ENCODE results near the gene UGT3A1. TPM values are rescaled to one million over a fixed set of nuclear protein-coding genes. Genes with fewer than 3 reads are reported as not detected.
"Not testable (repeated sequence)": the region's sequence is repeated elsewhere in the genome, so short reads cannot be mapped to it uniquely, and the experiment has no call there.

Gene UGT3A1
- total RNA-seq, 2 experiments from 2014 or later = not detected

DNA sequence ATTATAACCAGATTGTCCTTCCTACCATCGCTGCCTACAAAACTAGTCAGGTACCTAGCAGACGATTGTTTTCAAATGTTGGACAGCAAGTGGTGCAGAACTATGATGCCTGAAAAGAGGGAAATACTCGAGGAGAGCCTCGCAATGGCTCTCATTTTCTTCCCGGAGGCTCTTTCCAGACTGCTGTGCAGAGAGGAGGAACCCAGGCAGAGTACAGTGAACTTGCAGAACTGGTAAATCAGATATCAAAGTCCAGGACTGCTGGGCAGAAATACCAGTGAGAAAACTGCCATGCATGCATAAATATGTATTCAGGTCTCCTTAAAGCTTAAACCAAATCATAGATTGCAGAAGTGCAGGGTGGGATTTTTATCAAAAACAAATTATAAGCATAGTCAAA is 26.4 kb upstream of the UGT3A1 start:
- H3K36me3 Mint-ChIP-seq (ENCODE audit: low read depth) = peaks cover 2% of the 10 kb centered on the region
- peaks cover 28% of the 10 kb centered on the region for H3K9me3 Mint-ChIP-seq
- no peaks in the 10 kb centered on the region for H3K4me1 Mint-ChIP-seq (ENCODE audit: low read depth)
- intact Hi-C loops (cut with micrococcal nuclease) = no loop called here
- H3K4me3 Mint-ChIP-seq = no peak overlapping the region
- CTCF ChIA-PET = interaction anchor here (1.0 kb wide), 1 partner anchor 91 kb away, joined by 3 read pairs; no protein-coding TSS in a partner anchor
- no peak for DNase-seq
- H3K27ac Mint-ChIP-seq = no peak overlapping the region
- H3K27me3 Mint-ChIP-seq (ENCODE audit: low read depth) = no peaks in the 10 kb centered on the region

- no peaks in the 10 kb centered on the region for H3K4me1 Mint-ChIP-seq (ENCODE audit: low read depth)
- H3K4me3 Mint-ChIP-seq = no peak overlapping the region
- peaks cover 2% of the 10 kb centered on the region for H3K36me3 Mint-ChIP-seq (ENCODE audit: low read depth)
- DNase-seq = no peak
- no peak overlapping the region for H3K27ac Mint-ChIP-seq
- intact Hi-C loops (cut with micrococcal nuclease) = no loop called here
- no peaks in the 10 kb centered on the region for H3K27me3 Mint-ChIP-seq (ENCODE audit: low read depth)
- CTCF ChIA-PET = no interaction called here
- H3K9me3 Mint-ChIP-seq = peaks cover 30% of the 10 kb centered on the region
These were observed 25.8 kb upstream of the UGT3A1 start for GRCh38 chr5:36017004-36017403.

DNA sequence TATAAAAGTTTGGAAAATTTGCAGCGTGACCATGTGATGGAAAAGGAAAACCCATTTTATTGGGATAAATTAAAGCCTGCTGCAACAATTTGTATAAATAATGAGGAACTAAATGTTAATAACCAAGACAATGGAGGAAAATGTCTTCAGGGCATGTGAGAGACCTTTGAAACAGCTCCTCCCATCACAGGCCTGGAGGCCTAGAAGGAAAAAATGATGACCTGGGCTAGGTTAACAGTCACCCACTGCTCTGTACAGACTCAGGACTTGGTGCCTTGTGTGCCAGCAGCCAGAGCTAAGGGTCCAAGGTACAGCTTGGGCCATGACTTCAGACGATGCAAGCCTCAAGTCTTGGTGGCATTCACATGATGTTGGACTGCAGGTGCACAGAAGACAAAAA is 22.0 kb upstream of the UGT3A1 start:
- intact Hi-C loops (cut with micrococcal nuclease) = no loop called here
- no peaks in the 10 kb centered on the region for H3K27me3 Mint-ChIP-seq (ENCODE audit: low read depth)
- DNase-seq = no peak
- no peak overlapping the region for H3K27ac Mint-ChIP-seq
- no peak overlapping the region for H3K4me3 Mint-ChIP-seq
- CTCF ChIA-PET = no interaction called here
- H3K4me1 Mint-ChIP-seq (ENCODE audit: low read depth) = no peaks in the 10 kb centered on the region
- H3K9me3 Mint-ChIP-seq = peaks cover 33% of the 10 kb centered on the region
- H3K36me3 Mint-ChIP-seq (ENCODE audit: low read depth) = peaks cover 2% of the 10 kb centered on the region

DNA sequence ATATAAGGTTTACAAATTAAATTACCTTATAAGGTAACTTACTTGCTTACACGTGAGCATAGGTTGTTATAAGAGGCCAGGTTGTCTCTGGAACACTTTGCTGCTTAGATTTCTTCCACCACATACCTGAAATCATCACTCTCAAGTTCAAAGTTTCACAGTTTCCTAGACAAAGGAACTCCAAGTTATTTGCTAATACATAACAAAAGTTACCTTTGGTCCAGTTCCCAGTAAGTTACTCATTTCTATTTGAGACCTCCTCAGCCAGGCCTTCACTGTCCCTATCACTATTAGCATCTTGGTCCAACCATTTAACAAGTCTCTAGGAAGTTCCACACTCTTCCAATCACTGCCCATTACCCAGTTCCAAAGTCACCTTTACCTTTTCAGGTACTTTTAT is 18.5 kb upstream of the UGT3A1 start:
- no peaks in the 10 kb centered on the region for H3K27me3 Mint-ChIP-seq (ENCODE audit: low read depth)
- no peak overlapping the region for H3K27ac Mint-ChIP-seq
- CTCF ChIA-PET = no interaction called here
- intact Hi-C loops (cut with micrococcal nuclease) = no loop called here
- no peak for DNase-seq
- no peaks in the 10 kb centered on the region for H3K36me3 Mint-ChIP-seq (ENCODE audit: low read depth)
- no peaks in the 10 kb centered on the region for H3K4me1 Mint-ChIP-seq (ENCODE audit: low read depth)
- peaks cover 21% of the 10 kb centered on the region for H3K9me3 Mint-ChIP-seq
- no peak overlapping the region for H3K4me3 Mint-ChIP-seq

DNA sequence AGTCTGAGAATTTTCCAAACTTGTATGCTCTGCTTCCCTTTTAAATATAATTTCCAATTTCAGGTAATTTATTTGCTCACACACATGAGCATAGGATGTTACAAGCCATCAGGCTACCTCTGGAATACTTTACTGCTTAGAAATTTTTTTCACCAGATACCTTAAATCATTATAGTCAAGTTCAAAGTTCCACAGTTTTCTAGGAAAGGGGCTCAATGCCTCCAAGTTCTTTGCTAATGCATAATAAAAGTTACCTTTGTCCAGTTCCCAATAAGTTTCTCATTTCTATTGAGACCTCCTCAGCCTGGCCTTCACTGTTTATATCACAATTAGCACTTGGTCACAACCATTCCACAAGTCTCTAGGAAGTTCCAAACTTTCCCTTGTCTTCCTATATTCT is 16.2 kb upstream of the UGT3A1 start:
- DNase-seq = no peak
- Mint-ChIP-seq H3K36me3 (ENCODE audit: low read depth) (no peaks in the 10 kb centered on the region), H3K27ac (no peak overlapping the region), H3K4me3 (no peak overlapping the region), H3K4me1 (ENCODE audit: low read depth) (no peaks in the 10 kb centered on the region), H3K9me3 (peaks cover 3% of the 10 kb centered on the region), H3K27me3 (ENCODE audit: low read depth) (peaks cover 6% of the 10 kb centered on the region)
- intact Hi-C loops (cut with micrococcal nuclease) = no loop called here
- CTCF ChIA-PET = no interaction called here

GRCh38 chr5:36006163-36006562 is 15.0 kb upstream of the UGT3A1 start:
- Mint-ChIP-seq H3K36me3 (ENCODE audit: low read depth) (no peaks in the 10 kb centered on the region), H3K9me3 (peaks cover 3% of the 10 kb centered on the region), H3K27me3 (ENCODE audit: low read depth) (peaks cover 6% of the 10 kb centered on the region), H3K27ac (no peak overlapping the region), H3K4me1 (ENCODE audit: low read depth) (no peaks in the 10 kb centered on the region), H3K4me3 (no peak overlapping the region)
- intact Hi-C loops (cut with micrococcal nuclease) = no loop called here
- DNase-seq = no peak
- CTCF ChIA-PET = no interaction called here

- Mint-ChIP-seq H3K4me3 (no peak overlapping the region), H3K27ac (no peak overlapping the region), H3K27me3 (ENCODE audit: low read depth) (peaks cover 6% of the 10 kb centered on the region), H3K36me3 (ENCODE audit: low read depth) (no peaks in the 10 kb centered on the region), H3K9me3 (no peaks in the 10 kb centered on the region), H3K4me1 (ENCODE audit: low read depth) (no peaks in the 10 kb centered on the region)
- CTCF ChIA-PET = no interaction called here
- intact Hi-C loops (cut with micrococcal nuclease) = no loop called here
- DNase-seq = no peak
These were observed 9.8 kb upstream of the UGT3A1 start for GRCh38 chr5:36001032-36001431.

DNA sequence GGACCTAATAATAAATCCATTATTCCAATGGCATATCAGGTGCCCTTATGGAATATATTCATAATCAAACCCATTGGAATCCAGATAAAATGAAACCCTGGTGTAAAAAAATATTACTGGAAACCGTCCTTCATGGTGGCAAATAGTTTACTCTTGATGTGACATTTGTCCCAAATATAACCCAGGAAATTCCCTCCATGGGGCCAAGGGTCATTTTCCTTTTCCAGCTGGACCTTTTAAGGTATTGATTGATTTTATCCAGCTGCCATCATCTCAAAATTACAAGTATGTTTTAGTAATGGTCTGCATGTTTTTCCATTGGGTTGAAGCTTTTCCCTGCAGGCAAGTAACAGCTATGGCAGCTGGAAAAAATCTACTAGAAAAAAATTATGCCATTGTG is 8.4 kb upstream of the UGT3A1 start:
- Mint-ChIP-seq H3K4me3 (no peak overlapping the region), H3K27me3 (ENCODE audit: low read depth) (peaks cover 9% of the 10 kb centered on the region), H3K9me3 (no peaks in the 10 kb centered on the region), H3K36me3 (ENCODE audit: low read depth) (no peaks in the 10 kb centered on the region), H3K27ac (no peak overlapping the region), H3K4me1 (ENCODE audit: low read depth) (no peaks in the 10 kb centered on the region)
- intact Hi-C loops (cut with micrococcal nuclease) = no loop called here
- no peak for DNase-seq
- CTCF ChIA-PET = no interaction called here

DNA sequence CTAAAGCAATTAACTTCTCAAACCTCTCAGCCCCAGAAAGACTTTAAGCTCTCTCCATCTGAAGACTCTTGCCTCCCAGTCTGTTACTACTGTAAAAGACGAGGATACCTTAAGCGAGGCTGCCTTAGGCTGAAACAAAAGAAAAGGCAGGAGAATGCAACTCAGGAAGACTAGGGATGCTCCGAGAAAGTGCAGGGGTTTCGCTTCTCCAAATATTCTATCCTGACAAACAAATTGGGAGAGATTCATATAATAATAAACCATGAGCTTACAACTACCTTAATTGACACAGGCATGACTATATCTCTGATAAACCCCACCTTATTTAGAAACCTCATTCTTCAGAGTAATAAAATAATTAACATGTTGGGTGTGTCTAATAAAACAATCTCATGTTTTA is 4.9 kb upstream of the UGT3A1 start:
- Mint-ChIP-seq H3K4me1 (ENCODE audit: low read depth) (no peaks in the 10 kb centered on the region), H3K36me3 (ENCODE audit: low read depth) (no peaks in the 10 kb centered on the region), H3K27me3 (ENCODE audit: low read depth) (peaks cover 9% of the 10 kb centered on the region), H3K9me3 (no peaks in the 10 kb centered on the region), H3K27ac (no peak overlapping the region), H3K4me3 (no peak overlapping the region)
- DNase-seq = no peak
- intact Hi-C loops (cut with micrococcal nuclease) = no loop called here
- CTCF ChIA-PET = no interaction called here

- Mint-ChIP-seq H3K27ac (no peak overlapping the region), H3K36me3 (ENCODE audit: low read depth) (no peaks in the 10 kb centered on the region), H3K27me3 (ENCODE audit: low read depth) (peaks cover 19% of the 10 kb centered on the region), H3K9me3 (no peaks in the 10 kb centered on the region), H3K4me1 (ENCODE audit: low read depth) (no peaks in the 10 kb centered on the region), H3K4me3 (no peak overlapping the region)
- intact Hi-C loops (cut with micrococcal nuclease) = no loop called here
- CTCF ChIA-PET = no interaction called here
- no peak for DNase-seq
These were observed 670 bp downstream of the UGT3A1 start for GRCh38 chr5:35990520-35990919.

- Mint-ChIP-seq H3K9me3 (no peaks in the 10 kb centered on the region), H3K27me3 (ENCODE audit: low read depth) (peaks cover 16% of the 10 kb centered on the region), H3K36me3 (ENCODE audit: low read depth) (no peaks in the 10 kb centered on the region), H3K4me3 (no peak overlapping the region), H3K27ac (no peak overlapping the region), H3K4me1 (ENCODE audit: low read depth) (no peaks in the 10 kb centered on the region)
- CTCF ChIA-PET = no interaction called here
- intact Hi-C loops (cut with micrococcal nuclease) = no loop called here
- DNase-seq = no peak
These were observed 2.7 kb downstream of the UGT3A1 start for GRCh38 chr5:35988529-35988928.

DNA sequence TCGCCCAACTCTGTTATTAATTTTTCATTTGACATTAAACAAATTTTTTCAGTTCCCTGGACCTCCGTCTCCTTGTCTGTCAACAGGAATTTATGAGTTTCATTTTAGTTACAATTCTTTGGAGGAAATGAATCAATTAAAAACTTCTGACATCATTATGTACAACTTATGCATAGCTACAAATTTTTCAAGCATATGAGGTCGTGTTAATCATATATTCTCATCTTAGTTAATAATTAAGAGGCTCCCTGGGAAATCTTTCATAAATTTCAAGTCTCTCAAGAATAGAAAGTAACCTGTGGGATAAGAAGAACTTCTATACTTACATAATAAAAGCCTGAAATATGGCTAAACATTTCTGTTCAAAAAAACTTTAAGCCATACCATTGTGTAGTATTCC is 3.4 kb downstream of the UGT3A1 start:
- Mint-ChIP-seq H3K27me3 (ENCODE audit: low read depth) (peaks cover 13% of the 10 kb centered on the region), H3K4me3 (no peak overlapping the region), H3K4me1 (ENCODE audit: low read depth) (no peaks in the 10 kb centered on the region), H3K9me3 (peaks cover under 1% of the 10 kb centered on the region), H3K27ac (no peak overlapping the region), H3K36me3 (ENCODE audit: low read depth) (no peaks in the 10 kb centered on the region)
- intact Hi-C loops (cut with micrococcal nuclease) = no loop called here
- DNase-seq = no peak
- CTCF ChIA-PET = interaction anchor here (0.9 kb wide), 1 partner anchor 524 kb away, joined by 3 read pairs; no protein-coding TSS in a partner anchor

DNA sequence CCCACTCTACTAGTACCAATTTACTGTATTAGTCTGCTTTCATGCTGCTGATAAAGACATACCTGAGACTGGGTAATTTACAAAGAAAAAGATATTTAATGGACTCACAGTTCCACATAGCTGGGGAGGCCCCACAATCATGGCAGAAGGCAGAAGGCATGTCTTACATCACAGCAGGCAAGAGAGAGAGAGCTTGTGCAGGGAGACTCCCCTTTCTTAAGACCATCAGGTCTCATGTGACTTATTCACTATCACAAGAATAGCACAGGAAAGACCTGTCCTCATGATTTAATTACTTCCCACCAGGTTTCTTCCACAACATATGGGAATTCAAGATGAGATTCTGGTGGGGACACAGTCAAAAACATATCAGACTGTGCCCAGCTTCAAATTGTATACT is 11.5 kb downstream of the UGT3A1 start:
- no peak overlapping the region for H3K27ac Mint-ChIP-seq
- peaks cover 2% of the 10 kb centered on the region for H3K27me3 Mint-ChIP-seq (ENCODE audit: low read depth)
- peaks cover 11% of the 10 kb centered on the region for H3K9me3 Mint-ChIP-seq
- DNase-seq = no peak
- intact Hi-C loops (cut with micrococcal nuclease) = no loop called here
- no peak overlapping the region for H3K4me3 Mint-ChIP-seq
- no peaks in the 10 kb centered on the region for H3K36me3 Mint-ChIP-seq (ENCODE audit: low read depth)
- no peaks in the 10 kb centered on the region for H3K4me1 Mint-ChIP-seq (ENCODE audit: low read depth)
- CTCF ChIA-PET = no interaction called here

DNA sequence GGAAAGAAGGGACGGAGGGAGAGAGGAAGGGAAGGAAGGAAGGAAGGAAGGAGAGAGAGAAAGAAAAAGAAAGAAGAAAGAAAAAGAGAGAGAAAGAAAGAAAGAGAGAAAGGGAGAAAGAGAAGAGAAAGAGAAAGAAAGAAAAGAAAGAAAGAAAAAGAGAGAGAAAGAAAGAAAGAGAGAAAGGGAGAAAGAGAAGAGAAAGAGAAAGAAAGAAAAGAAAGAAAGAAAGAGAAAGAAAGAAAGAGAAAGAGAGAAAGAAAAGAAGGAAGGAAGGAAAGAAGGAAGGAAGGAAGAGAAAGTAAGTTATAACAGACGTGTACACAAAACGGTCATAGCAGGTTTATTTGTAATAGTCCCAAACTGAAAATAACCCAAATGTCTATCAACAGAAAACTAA is 14.3 kb downstream of the UGT3A1 start:
- H3K9me3 Mint-ChIP-seq; DNase-seq; intact Hi-C loops (cut with micrococcal nuclease); H3K4me3 Mint-ChIP-seq; H3K36me3 Mint-ChIP-seq (ENCODE audit: low read depth); H3K27ac Mint-ChIP-seq; H3K27me3 Mint-ChIP-seq (ENCODE audit: low read depth); H3K4me1 Mint-ChIP-seq (ENCODE audit: low read depth): not testable (repeated sequence)
- CTCF ChIA-PET = interaction anchor here (1.1 kb wide), 1 partner anchor 444 kb away, joined by 4 read pairs; no protein-coding TSS in a partner anchor

Measured in activated naive CD4-positive, alpha-beta T cell treated with anti-CD3 and anti-CD28 coated beads for 36 hours (primary cell).